Mucosa of stomach (tissue), 1 donor: ENCODE measurements around the gene PLEKHM3.

Experiments used
- H3K27me3 ChIP-seq: one replicate; pipeline ENCODE4 v1.7.0; 2013; ENCODE audit warnings: mild to moderate bottlenecking, low read length; ENCODE audit not compliant: control insufficient read depth, insufficient read depth
- H3K36me3 ChIP-seq: one replicate; pipeline ENCODE4 v1.7.0; 2013; ENCODE audit warnings: low read length; ENCODE audit not compliant: control insufficient read depth, insufficient read depth
- H3K4me1 ChIP-seq: one replicate; pipeline ENCODE4 v1.7.0; 2013; ENCODE audit warnings: mild to moderate bottlenecking, low read length; ENCODE audit not compliant: control insufficient read depth, insufficient read depth
- H3K4me3 ChIP-seq: one replicate; pipeline ENCODE4 v1.7.0; 2013; ENCODE audit warnings: low read length
- H3K9ac ChIP-seq: one replicate; pipeline ENCODE4 v1.7.0; 2013; ENCODE audit warnings: mild to moderate bottlenecking, low read length, moderate library complexity
- H3K9me3 ChIP-seq: one replicate; pipeline ENCODE4 v1.7.0; 2013; ENCODE audit warnings: mild to moderate bottlenecking, low read length, moderate library complexity; ENCODE audit not compliant: control insufficient read depth
- donor health status: Pancreatic carcinoma.

PLEKHM3 gene

DNA sequence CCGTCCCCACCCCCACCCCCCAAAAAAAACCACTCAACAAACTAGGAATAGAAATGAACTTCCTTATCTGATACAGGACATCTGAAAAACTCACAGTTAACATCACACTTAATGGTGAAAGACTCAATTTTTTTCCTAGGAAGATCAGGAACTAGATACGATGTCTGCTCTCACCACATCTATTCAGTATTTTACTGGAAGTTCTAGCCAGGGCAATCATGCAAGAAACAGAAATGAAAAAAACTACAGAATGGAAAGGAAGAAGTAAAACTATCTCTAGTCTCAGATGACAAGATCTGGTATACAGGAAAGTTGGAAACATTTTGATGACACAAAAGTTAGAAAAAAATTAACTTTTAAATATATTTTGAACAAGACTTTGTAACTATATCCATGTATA lies 141.2 kb downstream of the PLEKHM3 start:
- Histone ChIP-seq H3K9me3 (no peaks in the 10 kb centered on the region), H3K27me3 (no peaks in the 10 kb centered on the region), H3K4me3 (no peak overlapping the region), H3K36me3 (no peaks in the 10 kb centered on the region), H3K9ac (no peak overlapping the region), H3K4me1 (no peaks in the 10 kb centered on the region)

GRCh38 chr2:207883002-207883780 lies 142.1 kb downstream of the PLEKHM3 start:
- no peak overlapping the region for H3K9ac ChIP-seq
- H3K4me1 ChIP-seq: no peaks in the 10 kb centered on the region
- no peaks in the 10 kb centered on the region for H3K27me3 ChIP-seq
- H3K36me3 ChIP-seq: no peaks in the 10 kb centered on the region
- H3K4me3 ChIP-seq: no peak overlapping the region
- H3K9me3 ChIP-seq: no peaks in the 10 kb centered on the region

- Histone ChIP-seq H3K4me3 (no peak overlapping the region), H3K9ac (no peak overlapping the region)
These were observed 143.4 kb downstream of the PLEKHM3 start for GRCh38 chr2:207881902-207882301.

GRCh38 chr2:207879536-207879935 lies 145.8 kb downstream of the PLEKHM3 start:
- no peaks in the 10 kb centered on the region for H3K9me3 ChIP-seq
- H3K4me1 ChIP-seq: peaks cover 13% of the 10 kb centered on the region
- no peak overlapping the region for H3K9ac ChIP-seq
- H3K36me3 ChIP-seq: no peaks in the 10 kb centered on the region
- no peak overlapping the region for H3K4me3 ChIP-seq
- H3K27me3 ChIP-seq: no peaks in the 10 kb centered on the region

More at GRCh38 chr2:207881902-207882301, 143.4 kb downstream of the PLEKHM3 start:
- Histone ChIP-seq H3K27me3 (no peaks in the 10 kb centered on the region), H3K4me1 (peaks cover 4% of the 10 kb centered on the region), H3K9me3 (no peaks in the 10 kb centered on the region), H3K36me3 (no peaks in the 10 kb centered on the region)

GRCh38 chr2:207876842-207877535 lies 148.3 kb downstream of the PLEKHM3 start:
- H3K4me1 ChIP-seq: peaks cover 13% of the 10 kb centered on the region
- no peak overlapping the region for H3K9ac ChIP-seq
- H3K27me3 ChIP-seq: no peaks in the 10 kb centered on the region
- no peaks in the 10 kb centered on the region for H3K36me3 ChIP-seq
- H3K9me3 ChIP-seq: no peaks in the 10 kb centered on the region
- no peak overlapping the region for H3K4me3 ChIP-seq

DNA sequence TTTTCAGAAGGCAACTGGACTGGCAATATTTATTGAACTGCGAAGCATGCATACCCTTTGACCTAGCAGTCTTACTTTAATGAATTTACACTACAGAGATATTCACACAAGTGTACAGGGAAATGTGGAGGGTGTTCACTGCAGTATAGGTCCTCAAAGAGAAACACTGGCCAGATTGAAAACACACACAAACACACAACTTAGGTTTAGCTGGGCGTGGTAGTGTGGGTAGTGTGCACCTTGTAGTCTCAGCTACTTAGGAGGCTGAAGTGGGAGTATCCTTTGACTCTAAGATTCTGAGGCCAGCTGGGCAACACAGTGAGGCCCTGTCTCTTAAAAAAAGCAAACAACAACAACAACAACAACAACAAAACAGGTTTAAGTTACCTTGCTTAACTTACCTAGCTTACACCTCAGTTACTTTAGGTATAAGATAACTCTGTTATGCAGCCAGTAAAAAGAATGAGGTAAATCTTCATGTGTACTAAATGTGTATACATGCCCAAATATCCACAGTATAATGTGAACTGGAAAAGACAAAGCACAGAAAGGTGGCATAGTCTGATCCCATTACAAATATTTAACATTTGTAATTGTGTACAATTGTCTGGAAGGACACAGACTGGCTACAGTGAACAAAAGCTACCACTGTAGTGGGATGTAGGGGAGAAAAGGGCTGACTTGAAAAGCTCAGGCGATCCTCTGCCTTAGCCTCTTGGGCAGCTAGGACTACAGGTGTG lies 149.7 kb downstream of the PLEKHM3 start:
- H3K36me3 ChIP-seq: no peaks in the 10 kb centered on the region
- no peaks in the 10 kb centered on the region for H3K27me3 ChIP-seq
- no peak overlapping the region for H3K4me3 ChIP-seq
- H3K9ac ChIP-seq: no peak overlapping the region
- peaks cover 13% of the 10 kb centered on the region for H3K4me1 ChIP-seq
- H3K9me3 ChIP-seq: no peaks in the 10 kb centered on the region

DNA sequence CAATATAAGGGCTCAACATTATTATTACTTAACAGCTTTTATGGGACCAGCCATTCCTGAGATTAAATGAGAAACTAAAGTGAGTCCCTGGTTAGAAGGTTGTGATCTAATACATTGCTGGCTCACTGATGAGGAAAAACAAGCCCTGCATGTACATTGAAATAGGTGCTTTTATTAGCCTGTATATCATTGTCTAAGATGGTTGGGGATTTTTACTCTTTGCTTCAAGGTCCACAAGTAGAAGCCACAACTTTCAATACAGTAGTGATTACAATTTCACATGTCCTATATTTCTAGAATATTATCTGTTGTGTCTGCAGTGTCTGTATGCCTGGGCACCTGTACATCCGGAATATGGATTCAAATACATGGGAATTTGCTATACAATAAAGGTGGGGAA lies 151.5 kb downstream of the PLEKHM3 start:
- Histone ChIP-seq H3K36me3 (no peaks in the 10 kb centered on the region), H3K4me3 (no peak overlapping the region), H3K9me3 (no peaks in the 10 kb centered on the region), H3K4me1 (peaks cover 13% of the 10 kb centered on the region), H3K27me3 (no peaks in the 10 kb centered on the region), H3K9ac (no peak overlapping the region)

DNA sequence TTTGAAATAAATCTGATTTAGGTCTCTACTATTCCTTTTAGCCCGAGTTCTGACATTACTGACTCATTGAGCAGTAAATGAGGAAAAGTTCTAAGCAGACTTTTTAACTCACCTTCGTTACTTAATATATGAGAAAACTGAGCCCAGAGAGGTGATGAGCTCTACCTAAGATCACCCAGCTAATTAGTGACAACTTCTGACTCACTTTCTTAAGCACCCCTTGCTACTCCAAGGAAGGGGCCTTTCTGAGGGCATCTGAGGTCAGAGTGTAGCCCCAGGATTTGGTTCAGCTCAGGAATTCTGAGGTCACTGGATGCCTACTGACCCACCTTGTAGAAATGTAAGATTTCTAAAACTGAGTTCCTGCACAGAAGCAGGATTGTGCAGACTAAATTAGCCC lies 153.4 kb downstream of the PLEKHM3 start:
- Histone ChIP-seq H3K9ac (no peak overlapping the region), H3K4me3 (no peak overlapping the region), H3K4me1 (peaks cover 8% of the 10 kb centered on the region), H3K9me3 (no peaks in the 10 kb centered on the region), H3K36me3 (no peaks in the 10 kb centered on the region), H3K27me3 (no peaks in the 10 kb centered on the region)

DNA sequence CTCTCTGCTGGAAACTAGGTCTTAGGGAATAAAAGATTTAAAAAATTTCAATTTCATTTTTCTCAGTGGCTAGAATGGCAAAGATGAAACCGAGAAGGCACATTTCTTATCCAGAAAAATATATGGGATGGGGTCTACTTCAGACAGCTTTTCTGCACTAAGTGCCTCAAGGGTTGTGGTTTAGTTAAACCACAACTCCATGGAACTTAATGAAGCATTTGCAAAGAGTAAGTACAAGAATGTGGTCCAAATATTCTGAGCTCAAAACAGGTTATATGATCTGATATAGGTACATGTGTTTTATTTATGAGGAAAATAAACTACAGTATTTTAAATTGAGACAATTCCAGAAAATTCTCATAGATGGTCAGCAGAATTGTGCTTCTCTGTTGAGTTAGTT lies 153.8 kb downstream of the PLEKHM3 start:
- no peaks in the 10 kb centered on the region for H3K27me3 ChIP-seq

GRCh38 chr2:207870814-207871213 lies 154.5 kb downstream of the PLEKHM3 start:
- Histone ChIP-seq H3K4me1 (peaks cover 7% of the 10 kb centered on the region), H3K9ac (no peak overlapping the region), H3K4me3 (no peak overlapping the region), H3K36me3 (no peaks in the 10 kb centered on the region), H3K9me3 (no peaks in the 10 kb centered on the region), H3K27me3 (no peaks in the 10 kb centered on the region)

More for the DNA sequence above, 153.8 kb downstream of the PLEKHM3 start:
- no peaks in the 10 kb centered on the region for H3K9me3 ChIP-seq
- no peak overlapping the region for H3K9ac ChIP-seq
- H3K4me1 ChIP-seq: peaks cover 8% of the 10 kb centered on the region
- H3K4me3 ChIP-seq: no peak overlapping the region
- no peaks in the 10 kb centered on the region for H3K36me3 ChIP-seq

GRCh38 chr2:207869784-207870778 lies 155.2 kb downstream of the PLEKHM3 start:
- no peaks in the 10 kb centered on the region for H3K9me3 ChIP-seq
- no peak overlapping the region for H3K9ac ChIP-seq

More at GRCh38 chr2:207869784-207870778, 155.2 kb downstream of the PLEKHM3 start:
- Histone ChIP-seq H3K4me1 (no peaks in the 10 kb centered on the region), H3K4me3 (no peak overlapping the region), H3K36me3 (no peaks in the 10 kb centered on the region), H3K27me3 (no peaks in the 10 kb centered on the region)
